Left lung (tissue), 10 donors: ENCODE data around the gene WDR41. TPM values are rescaled to one million over a fixed set of nuclear protein-coding genes. Genes with fewer than 3 reads are reported as not detected.
A peak's percentile ranks its signal among the peaks of the same experiment; 100 is the strongest.

Experiments used
- ATAC-seq: fragments of 200-7000 bp; cut with Tn5 transposase; one replicate; pipeline ENCODE4 v1.9.1; 2020; ENCODE audit warnings: moderate library complexity
- DNase-seq, 4 donors: peaks; one replicate each; pipeline ENCODE4 v3.0.0-alpha.2; 2013 to 2020
- H3K27ac ChIP-seq, 2 donors: fragments of 200-600 bp; sonication (generic) in 1 of 2; one replicate each; pipeline versions ENCODE4 v1.5.0 to v1.8.0; 2020 to 2021
- H3K27me3 ChIP-seq, 2 donors: fragments of 200-600 bp; sonication (generic) in 1 of 2; one replicate each; pipeline versions ENCODE4 v1.5.0 to v1.8.0; 2020 to 2021
- H3K36me3 ChIP-seq, 2 donors: fragments of 200-600 bp; sonication (generic) in 1 of 2; one replicate each; pipeline versions ENCODE4 v1.5.0 to v1.8.0; 2020 to 2021
- H3K4me1 ChIP-seq, 2 donors: fragments of 200-600 bp; one replicate each; pipeline ENCODE4 v1.8.0; 2021
- H3K4me3 ChIP-seq, 2 donors: fragments of 200-600 bp; sonication (generic) in 1 of 2; one replicate each; pipeline versions ENCODE4 v1.5.0 to v1.8.0; 2020 to 2021; ENCODE audit warnings: mild to moderate bottlenecking in 1 of 2
- H3K9me3 ChIP-seq, 2 donors: fragments of 200-600 bp; sonication (generic) in 1 of 2; one replicate each; pipeline versions ENCODE4 v1.5.0 to v1.8.0; 2020 to 2021
- CTCF ChIP-seq, 2 donors: fragments of 200-600 bp; sonication (generic) in 1 of 2; IDR thresholded peaks; one replicate each; pipeline versions ENCODE4 v1.5.0 to v1.8.0; 2021; ENCODE audit warnings: antibody characterized with exemption in 2 of 2
- intact Hi-C, 2 donors: fragments of 100-400 bp; cut with DNase I; formaldehyde crosslinking; loops; one replicate each; pipeline versions ENCODE4 v1.11.2 to v1.14.2; 2022
- polyA plus RNA-seq, 6 donors: library from polyadenylated mRNA; unstranded; fragments of 120-200 nt; gene quantifications; one replicate each; pipeline ENCODE4 v1.2.1, GENCODE V29; 2013; ENCODE audit not compliant: insufficient read length in 6 of 6
- total RNA-seq, 2 donors: library from RNA; stranded (reverse); fragmentation: NEBNext Ultra II Directional; extraction: Animal tissue kit (Norgen Biotek cat#: 25700); gene quantifications; one replicate each; pipeline ENCODE4 v1.2.1, GENCODE V29; 2021
- donor health status: DM: no; HTN: yes; CAD: no.
- donor health status: DM: no; HTN: no; CAD: no.

WDR41 gene
- total and polyA plus RNA-seq, 8 donors = 43.6 to 74.0 (median 66.8) TPM

DNA sequence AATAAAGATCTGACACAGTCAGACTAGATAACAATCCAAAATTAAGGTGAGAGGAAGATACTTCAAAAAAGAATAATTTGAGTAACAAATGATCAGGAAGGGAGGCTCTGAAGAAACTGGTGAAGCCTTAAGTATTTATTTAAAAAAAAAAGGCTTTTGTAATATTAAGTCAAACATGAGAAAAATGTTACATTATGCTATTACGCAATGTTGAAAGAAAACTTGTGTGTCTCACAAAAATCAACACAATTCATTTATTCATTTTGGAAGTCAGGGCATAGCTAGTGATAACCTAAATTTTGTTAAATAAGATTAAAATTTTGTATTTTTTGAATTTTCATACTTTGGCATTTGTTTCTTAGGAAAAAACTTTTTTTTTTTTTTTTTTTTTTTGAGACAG, 28.2 kb downstream of the WDR41 start:
- Histone ChIP-seq H3K4me3 (no peak overlapping the region), H3K4me1 (peaks cover 0 to 11% of the 10 kb centered on the region in 2 donors), H3K36me3 (peaks cover 0 to 10% of the 10 kb centered on the region in 2 donors), H3K27me3 (no peaks in the 10 kb centered on the region), H3K9me3 (peaks cover 0 to 2% of the 10 kb centered on the region in 2 donors), H3K27ac (no peak overlapping the region)
- ATAC-seq (no peak), DNase-seq (no peak)
- TF ChIP-seq CTCF (IDR thresholded peaks at IDR 0.05) = no peak
- intact Hi-C loops = no loop called here

DNA sequence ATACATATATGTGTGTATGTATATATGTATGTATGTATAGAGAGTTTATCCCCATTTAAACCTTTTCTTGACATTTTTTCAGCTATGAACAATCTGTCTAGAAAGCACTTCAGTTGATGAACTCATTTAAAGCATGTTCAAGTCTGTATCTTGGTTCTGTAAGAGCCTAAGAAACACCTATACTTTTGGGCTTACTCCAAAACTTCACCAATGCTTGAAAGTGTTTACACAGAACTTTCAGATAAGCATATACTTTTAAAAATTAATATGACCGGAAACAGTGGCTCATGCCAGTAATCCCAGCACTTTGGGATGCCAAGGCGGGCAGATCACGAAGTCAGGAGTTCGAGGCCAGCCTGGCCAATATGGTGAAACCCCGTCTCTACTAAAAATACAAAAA, 30.8 kb downstream of the WDR41 start:
- Histone ChIP-seq H3K27me3 (no peaks in the 10 kb centered on the region), H3K36me3 (peaks cover 0 to 10% of the 10 kb centered on the region in 2 donors), H3K27ac (no peak overlapping the region), H3K4me1 (peaks cover 0 to 11% of the 10 kb centered on the region in 2 donors), H3K9me3 (no peaks in the 10 kb centered on the region), H3K4me3 (no peak overlapping the region)
- ATAC-seq (peak; percentile 71), DNase-seq (peak in 1 of 4 donors; percentile 19)
- intact Hi-C loops = no loop called here
- TF ChIP-seq CTCF (IDR thresholded peaks at IDR 0.05) = no peak

GRCh38 chr5:77454123-77454522, 38.0 kb downstream of the WDR41 start:
- peaks cover 0 to 8% of the 10 kb centered on the region in 2 donors for H3K36me3 ChIP-seq
- peaks cover 0 to 2% of the 10 kb centered on the region in 2 donors for H3K4me1 ChIP-seq
- no peak for TF ChIP-seq CTCF (IDR thresholded peaks at IDR 0.05)
- intact Hi-C loops = no loop called here
- no peaks in the 10 kb centered on the region for H3K9me3 ChIP-seq
- no peaks in the 10 kb centered on the region for H3K27me3 ChIP-seq
- H3K4me3 ChIP-seq = no peak overlapping the region
- no peak overlapping the region for H3K27ac ChIP-seq
- no peak for DNase-seq
- no peak for ATAC-seq

DNA sequence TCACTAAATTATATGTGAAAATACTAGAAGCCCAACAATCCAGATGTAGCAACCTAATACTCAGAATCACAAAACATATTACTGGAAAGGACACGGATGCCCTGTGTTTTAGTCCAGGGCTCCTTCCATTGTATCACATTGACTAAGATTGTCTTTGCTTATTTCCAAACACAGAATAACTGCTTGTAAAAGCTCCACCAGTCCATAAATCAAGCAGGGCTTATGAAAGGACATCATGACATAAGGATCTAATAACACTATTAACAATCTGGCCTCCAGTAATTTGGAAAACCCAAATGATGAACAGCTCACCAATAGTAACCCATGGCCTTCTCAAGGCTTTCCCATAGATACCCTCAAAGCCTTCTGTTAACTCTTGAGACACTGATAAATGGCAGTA, 39.8 kb downstream of the WDR41 start:
- DNase-seq (no peak), ATAC-seq (no peak)
- Histone ChIP-seq H3K4me3 (no peak overlapping the region), H3K9me3 (no peaks in the 10 kb centered on the region), H3K4me1 (peaks cover 0 to 2% of the 10 kb centered on the region in 2 donors), H3K36me3 (peaks cover 0 to 25% of the 10 kb centered on the region in 2 donors), H3K27me3 (no peaks in the 10 kb centered on the region), H3K27ac (no peak overlapping the region)
- no peak for TF ChIP-seq CTCF (IDR thresholded peaks at IDR 0.05)
- intact Hi-C loops = no loop called here

GRCh38 chr5:77449981-77450380, 42.1 kb downstream of the WDR41 start:
- H3K27ac ChIP-seq = no peak overlapping the region
- peaks cover 0 to 42% of the 10 kb centered on the region in 2 donors for H3K36me3 ChIP-seq
- intact Hi-C loops = no loop called here
- no peak overlapping the region for H3K4me3 ChIP-seq
- no peak for DNase-seq
- no peak for TF ChIP-seq CTCF (IDR thresholded peaks at IDR 0.05)
- H3K9me3 ChIP-seq = no peaks in the 10 kb centered on the region
- no peak for ATAC-seq
- no peaks in the 10 kb centered on the region for H3K27me3 ChIP-seq
- peaks cover 0 to 2% of the 10 kb centered on the region in 2 donors for H3K4me1 ChIP-seq
